Measurements from ENCODE around the gene ZNF398. TPM values are rescaled to one million over a fixed set of nuclear protein-coding genes. Genes with fewer than 3 reads are reported as not detected.

Gene ZNF398, protein sequence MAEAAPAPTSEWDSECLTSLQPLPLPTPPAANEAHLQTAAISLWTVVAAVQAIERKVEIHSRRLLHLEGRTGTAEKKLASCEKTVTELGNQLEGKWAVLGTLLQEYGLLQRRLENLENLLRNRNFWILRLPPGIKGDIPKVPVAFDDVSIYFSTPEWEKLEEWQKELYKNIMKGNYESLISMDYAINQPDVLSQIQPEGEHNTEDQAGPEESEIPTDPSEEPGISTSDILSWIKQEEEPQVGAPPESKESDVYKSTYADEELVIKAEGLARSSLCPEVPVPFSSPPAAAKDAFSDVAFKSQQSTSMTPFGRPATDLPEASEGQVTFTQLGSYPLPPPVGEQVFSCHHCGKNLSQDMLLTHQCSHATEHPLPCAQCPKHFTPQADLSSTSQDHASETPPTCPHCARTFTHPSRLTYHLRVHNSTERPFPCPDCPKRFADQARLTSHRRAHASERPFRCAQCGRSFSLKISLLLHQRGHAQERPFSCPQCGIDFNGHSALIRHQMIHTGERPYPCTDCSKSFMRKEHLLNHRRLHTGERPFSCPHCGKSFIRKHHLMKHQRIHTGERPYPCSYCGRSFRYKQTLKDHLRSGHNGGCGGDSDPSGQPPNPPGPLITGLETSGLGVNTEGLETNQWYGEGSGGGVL
- polyA plus RNA-seq (2011; rRNA removed) (5.9 and 8.0 TPM in 2 replicates), polyA minus RNA-seq (2011; rRNA and poly(A)+ RNA removed) (14.7 and 29.9 TPM in 2 replicates)

DNA sequence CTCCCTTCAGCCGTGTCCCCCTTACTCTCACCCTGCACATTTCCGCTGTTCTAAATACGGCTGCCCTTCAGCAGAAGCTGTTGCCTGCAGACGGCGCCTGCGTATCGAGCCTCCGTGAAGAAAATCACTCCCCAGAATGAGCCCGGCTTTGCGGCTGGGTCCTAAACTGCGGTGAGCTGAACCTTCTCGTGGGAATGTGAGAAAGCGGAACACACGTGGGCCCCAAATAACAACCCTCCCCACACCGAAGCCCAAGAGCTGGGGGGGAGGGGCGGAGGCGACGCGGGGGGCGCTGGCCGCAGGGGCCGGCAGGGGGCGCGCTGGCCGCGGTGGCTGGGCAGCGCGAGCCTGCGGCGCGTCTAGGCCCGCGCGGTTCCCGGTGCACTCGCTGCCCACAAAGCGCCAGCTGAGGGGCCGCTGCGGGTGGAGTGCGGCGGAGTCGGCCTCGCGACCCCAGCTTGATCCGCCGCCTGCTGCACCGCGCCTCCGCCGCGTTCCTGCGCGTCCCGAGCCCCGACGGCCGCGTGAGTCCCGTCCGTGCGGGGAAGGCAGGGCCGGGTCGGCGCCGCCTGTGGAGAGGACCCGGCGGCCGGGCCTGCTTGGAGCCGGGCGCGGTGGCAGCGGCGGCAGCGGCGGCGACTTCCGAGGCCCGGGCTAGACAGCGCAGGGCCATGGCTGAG lies at the start of gene ZNF398:
Gene ZNF398 (plus strand): TSS at position 382 of the 680 bp plus-strand sequence. CDS start 290 bp downstream, at position 672.
- TF ChIP-seq, protein P1, sequence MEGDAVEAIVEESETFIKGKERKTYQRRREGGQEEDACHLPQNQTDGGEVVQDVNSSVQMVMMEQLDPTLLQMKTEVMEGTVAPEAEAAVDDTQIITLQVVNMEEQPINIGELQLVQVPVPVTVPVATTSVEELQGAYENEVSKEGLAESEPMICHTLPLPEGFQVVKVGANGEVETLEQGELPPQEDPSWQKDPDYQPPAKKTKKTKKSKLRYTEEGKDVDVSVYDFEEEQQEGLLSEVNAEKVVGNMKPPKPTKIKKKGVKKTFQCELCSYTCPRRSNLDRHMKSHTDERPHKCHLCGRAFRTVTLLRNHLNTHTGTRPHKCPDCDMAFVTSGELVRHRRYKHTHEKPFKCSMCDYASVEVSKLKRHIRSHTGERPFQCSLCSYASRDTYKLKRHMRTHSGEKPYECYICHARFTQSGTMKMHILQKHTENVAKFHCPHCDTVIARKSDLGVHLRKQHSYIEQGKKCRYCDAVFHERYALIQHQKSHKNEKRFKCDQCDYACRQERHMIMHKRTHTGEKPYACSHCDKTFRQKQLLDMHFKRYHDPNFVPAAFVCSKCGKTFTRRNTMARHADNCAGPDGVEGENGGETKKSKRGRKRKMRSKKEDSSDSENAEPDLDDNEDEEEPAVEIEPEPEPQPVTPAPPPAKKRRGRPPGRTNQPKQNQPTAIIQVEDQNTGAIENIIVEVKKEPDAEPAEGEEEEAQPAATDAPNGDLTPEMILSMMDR (IDR thresholded peaks at IDR 0.05; ENCODE audit: insufficient read depth, low read depth, low read length), result peak; percentile 49
- ChIA-PET CTCF (interaction anchor here (0.6 to 3.4 kb wide), 23 partner anchors 8 to 479 kb away, joined by 3 to 27 read pairs (median 4); partner anchors contain the start of genes ZNF425 and ZNF783), POLR2A (interaction anchor here (0.6 kb wide), 1 partner anchor 285 kb away, joined by 4 read pairs; no protein-coding TSS in a partner anchor)
- DNase-seq (ENCODE audit: low read depth), result no peak
- no peaks in the 10 kb centered on the region for H3K36me3 ChIP-seq (ENCODE audit: control insufficient read depth, insufficient read depth, low read length)
- H3K4me3 ChIP-seq (ENCODE audit: low read depth, low read length), result peak within 1 kb of the TSS; percentile 90
- H3K27me3 ChIP-seq (ENCODE audit: control insufficient read depth, insufficient read depth, low read length), result no peaks in the 10 kb centered on the region

GRCh38 chr7:149099058-149099457 lies 48.2 kb upstream of the ZNF398 start:
- POLR2A ChIA-PET, result no interaction called here
- no peak for DNase-seq (ENCODE audit: low read depth)
- H3K27me3 ChIP-seq (ENCODE audit: control insufficient read depth, insufficient read depth, low read length), result no peaks in the 10 kb centered on the region
- H3K4me3 ChIP-seq (ENCODE audit: low read depth, low read length), result no peak overlapping the region
- H3K36me3 ChIP-seq (ENCODE audit: control insufficient read depth, insufficient read depth, low read length), result no peaks in the 10 kb centered on the region
- TF ChIP-seq, protein P1 (IDR thresholded peaks at IDR 0.05; ENCODE audit: insufficient read depth, low read depth, low read length), result no peak
- CTCF ChIA-PET, result no interaction called here

DNA sequence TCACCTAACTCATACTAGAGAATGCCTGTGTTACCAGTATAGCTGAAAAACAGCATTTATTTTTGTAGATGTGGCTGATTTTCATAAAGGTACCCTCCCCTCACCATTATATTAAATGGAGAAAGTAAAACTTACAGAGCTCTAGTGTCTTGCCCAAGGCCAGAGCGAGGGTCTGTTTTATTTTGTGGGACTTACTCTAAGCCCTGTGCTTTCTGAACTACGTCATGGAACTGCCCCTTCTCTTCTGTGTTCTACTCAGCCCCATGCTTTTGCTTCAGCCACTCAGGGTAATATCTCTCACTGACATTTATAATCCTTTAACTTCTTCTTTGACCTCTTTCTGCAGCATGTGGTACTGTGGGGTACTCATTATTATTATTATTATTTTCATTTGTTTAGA lies 46.4 kb upstream of the ZNF398 start:
- Histone ChIP-seq H3K36me3 (ENCODE audit: control insufficient read depth, insufficient read depth, low read length) (no peaks in the 10 kb centered on the region), H3K27me3 (ENCODE audit: control insufficient read depth, insufficient read depth, low read length) (no peaks in the 10 kb centered on the region), H3K4me3 (ENCODE audit: low read depth, low read length) (no peak overlapping the region)
- no peak for DNase-seq (ENCODE audit: low read depth)
- CTCF ChIA-PET, result interaction anchor here (1.5 kb wide), 2 partner anchors 25 to 46 kb away, joined by 5 to 6 read pairs; partner anchors contain the start of genes ZNF398 and ZNF425
- POLR2A ChIA-PET, result no interaction called here
- TF ChIP-seq, protein P1 (IDR thresholded peaks at IDR 0.05; ENCODE audit: insufficient read depth, low read depth, low read length), result no peak

- no peak for DNase-seq (ENCODE audit: low read depth)
- no peaks in the 10 kb centered on the region for H3K36me3 ChIP-seq (ENCODE audit: control insufficient read depth, insufficient read depth, low read length)
- H3K27me3 ChIP-seq (ENCODE audit: control insufficient read depth, insufficient read depth, low read length), result no peaks in the 10 kb centered on the region
- H3K4me3 ChIP-seq (ENCODE audit: low read depth, low read length), result no peak overlapping the region
- CTCF ChIA-PET, result no interaction called here
- TF ChIP-seq, protein P1 (IDR thresholded peaks at IDR 0.05; ENCODE audit: insufficient read depth, low read depth, low read length), result no peak
- POLR2A ChIA-PET, result no interaction called here
These were observed 44.6 kb upstream of the ZNF398 start for GRCh38 chr7:149102666-149103065.

- Histone ChIP-seq H3K27me3 (ENCODE audit: control insufficient read depth, insufficient read depth, low read length) (no peaks in the 10 kb centered on the region), H3K4me3 (ENCODE audit: low read depth, low read length) (no peak overlapping the region), H3K36me3 (ENCODE audit: control insufficient read depth, insufficient read depth, low read length) (no peaks in the 10 kb centered on the region)
- ChIA-PET POLR2A (no interaction called here), CTCF (no interaction called here)
- DNase-seq (ENCODE audit: low read depth), result no peak
- TF ChIP-seq, protein P1 (IDR thresholded peaks at IDR 0.05; ENCODE audit: insufficient read depth, low read depth, low read length), result no peak
These were observed 43.8 kb upstream of the ZNF398 start for GRCh38 chr7:149103424-149103823.

Measured in BJ (cell line).